NCI-H2196 (cell line): ENCODE measurements around the gene GABRP.

Source experiments
- DNase-seq: peaks from one replicate; lab custom pipeline; 2025; ENCODE audit not compliant: unreplicated experiment; lab: John Stamatoyannopoulos, UW

The GABRP gene

DNA sequence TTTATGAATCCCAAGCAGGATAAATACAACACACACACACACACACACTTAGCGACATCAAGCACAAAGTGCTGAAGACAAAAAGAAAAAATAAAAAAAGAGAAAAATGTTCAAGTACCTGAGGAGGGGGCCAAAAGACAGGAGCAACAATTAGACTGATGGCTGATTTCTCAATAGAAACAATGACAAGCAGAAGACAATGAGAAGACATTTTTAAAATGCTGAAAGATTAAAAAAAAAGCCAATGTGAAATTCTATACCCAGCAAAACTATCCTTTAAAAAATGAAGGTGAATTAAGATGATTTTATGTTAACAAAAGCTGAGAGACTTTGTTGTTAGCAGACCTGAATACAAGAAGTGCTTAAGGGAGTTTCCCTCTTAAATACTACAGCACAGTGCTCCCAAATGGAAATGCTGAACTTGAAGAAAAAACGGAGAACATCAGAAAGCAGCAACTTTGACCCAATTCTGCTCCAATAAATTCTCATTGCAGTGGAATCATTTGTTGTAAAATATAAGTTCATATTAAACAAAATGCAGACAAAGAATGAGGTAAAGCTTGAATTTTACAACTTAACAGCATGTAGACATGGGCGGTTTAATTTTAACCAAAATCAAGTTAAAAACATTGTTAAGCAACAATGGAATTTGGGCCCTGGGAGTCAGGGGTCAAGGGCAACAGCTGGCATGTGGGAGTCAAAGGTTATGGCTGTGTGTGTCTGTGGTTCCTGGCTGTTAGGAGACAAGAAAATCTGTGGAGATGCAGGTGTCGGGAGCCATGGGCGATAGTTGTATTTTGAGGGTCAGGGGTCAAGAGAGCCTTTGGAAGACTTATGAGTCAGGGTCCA, 77.5 kb downstream of the GABRP start:
- no peak for DNase-seq

DNA sequence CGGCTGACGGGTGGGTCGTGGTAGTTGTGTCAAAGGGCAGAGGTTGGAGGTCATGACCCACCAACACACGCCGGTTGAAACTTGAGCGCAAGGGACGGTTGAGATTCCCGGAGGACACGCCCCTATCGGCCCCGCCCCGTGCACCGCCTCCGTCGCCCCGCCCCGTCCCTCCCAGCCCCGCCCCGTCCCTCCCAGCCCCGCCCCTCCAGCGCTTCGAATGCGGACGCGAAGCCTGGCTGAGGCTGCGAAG, 78.1 kb downstream of the GABRP start:
- DNase-seq, result no peak

GRCh38 chr5:170861917-170862766, 78.6 kb downstream of the GABRP start, which contains the start of gene RANBP17:
RANBP17 (plus strand) TSS chr5:170862018.
- peak; percentile 77 for DNase-seq

GRCh38 chr5:170863646-170864045, 80.1 kb downstream of the GABRP start:
- no peak for DNase-seq
